NOMO-1 treated with dmso at 0.1 percent for 144 hours (cell line): ENCODE measurements around the gene TBRG4.

ENCODE experiments used
- DNase-seq: peaks from one replicate; lab custom pipeline; 2025; ENCODE audit not compliant: unreplicated experiment; lab: John Stamatoyannopoulos, UW

Gene TBRG4

DNA sequence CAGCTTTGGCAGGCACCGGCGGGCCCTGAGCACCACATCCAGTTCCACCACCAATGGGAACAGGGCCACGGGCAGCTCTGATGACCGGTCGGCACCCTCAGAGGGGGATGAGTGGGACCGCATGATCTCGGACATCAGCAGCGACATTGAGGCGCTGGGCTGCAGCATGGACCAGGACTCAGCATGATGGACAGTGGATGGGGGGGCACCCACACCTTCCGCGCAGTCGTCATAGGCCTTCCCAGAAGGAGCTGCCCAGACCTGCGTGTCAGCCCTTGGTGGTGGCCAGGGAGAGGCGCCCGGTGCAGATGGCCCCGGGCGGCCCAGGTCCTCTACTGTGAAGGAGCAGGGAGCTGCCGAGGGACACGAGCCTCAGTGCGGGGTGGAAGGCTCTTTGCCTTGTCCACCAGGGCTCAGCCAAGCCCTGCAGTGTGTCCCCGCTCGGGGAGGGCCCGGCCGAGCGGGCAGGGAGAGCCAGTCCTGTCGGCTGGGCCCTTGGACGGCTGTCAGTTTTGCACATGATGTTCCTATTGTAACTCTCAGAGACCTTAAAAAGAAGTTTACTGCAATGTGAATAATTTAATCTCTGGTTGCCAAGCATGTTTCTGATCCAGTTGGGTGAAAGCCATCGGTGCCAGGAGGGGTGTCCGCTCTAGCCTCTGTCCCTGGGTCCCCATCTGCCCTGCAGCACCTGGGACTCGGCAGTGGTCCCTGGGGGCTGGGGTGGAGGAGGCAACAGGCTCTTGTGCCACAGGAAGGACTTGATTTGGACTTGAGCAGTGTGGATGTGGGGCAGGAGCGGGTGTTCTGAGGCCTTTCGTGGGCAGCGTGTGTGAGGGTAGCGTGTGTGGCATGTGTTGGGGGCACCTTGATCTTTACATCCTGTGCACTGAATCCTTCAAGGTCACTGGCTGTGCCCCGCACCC, 35.4 kb downstream of the TBRG4 start:
- no peak for DNase-seq

DNA sequence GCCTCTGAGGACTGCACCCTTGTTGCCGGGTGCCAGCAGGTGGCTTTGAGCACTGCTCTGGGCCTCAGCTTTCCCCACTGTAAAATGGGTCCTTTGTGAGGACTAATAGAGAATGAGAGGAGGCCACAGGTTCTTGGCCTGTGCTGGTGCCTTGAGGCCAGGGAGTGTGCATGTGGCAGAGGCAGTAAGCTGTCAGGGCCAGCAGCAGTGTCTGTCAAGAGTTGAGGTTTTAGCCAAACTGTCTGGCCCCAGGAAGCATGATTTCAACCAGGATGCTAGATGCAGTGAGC, 36.2 kb downstream of the TBRG4 start:
- no peak for DNase-seq

DNA sequence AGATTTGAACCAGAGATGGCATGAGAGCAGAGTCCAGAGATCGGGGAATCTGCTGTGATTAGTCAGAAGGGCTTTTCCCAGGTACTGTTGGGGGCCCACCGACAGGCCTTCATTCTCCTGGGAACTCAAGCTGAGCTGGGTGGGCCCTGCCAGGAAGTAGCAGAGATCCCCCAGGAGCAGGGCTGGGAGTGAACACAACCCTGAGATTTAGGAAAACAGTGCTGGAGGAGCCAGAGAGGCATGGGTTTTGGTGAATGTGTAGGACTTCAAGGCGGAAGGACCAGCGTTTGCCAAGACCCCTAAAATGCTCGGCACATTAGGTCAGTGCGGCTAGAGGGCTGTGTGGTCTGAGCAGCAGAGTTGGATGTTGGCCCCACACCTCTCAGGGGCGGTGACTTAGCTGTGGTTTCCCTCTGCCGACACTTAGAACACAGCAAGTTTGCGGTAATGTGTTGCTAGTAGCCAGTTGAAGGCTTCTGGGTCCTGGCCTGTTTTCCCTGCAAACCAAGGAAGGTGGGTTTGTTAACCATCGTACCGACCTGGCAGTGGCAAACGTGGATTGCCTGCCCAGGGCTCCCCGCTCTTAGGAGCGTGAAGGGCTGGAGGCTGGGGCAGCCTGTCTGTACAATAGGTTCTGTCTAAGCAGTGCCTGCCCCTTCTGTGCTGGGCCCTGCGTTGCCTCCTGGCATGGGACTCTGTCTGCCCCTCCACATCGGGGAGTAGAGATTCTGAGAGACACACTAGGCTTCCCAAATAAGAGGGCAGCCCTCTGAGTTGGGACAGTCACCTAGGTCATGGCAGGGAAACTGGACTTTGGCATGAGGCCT, 36.8 kb downstream of the TBRG4 start:
- no peak for DNase-seq

DNA sequence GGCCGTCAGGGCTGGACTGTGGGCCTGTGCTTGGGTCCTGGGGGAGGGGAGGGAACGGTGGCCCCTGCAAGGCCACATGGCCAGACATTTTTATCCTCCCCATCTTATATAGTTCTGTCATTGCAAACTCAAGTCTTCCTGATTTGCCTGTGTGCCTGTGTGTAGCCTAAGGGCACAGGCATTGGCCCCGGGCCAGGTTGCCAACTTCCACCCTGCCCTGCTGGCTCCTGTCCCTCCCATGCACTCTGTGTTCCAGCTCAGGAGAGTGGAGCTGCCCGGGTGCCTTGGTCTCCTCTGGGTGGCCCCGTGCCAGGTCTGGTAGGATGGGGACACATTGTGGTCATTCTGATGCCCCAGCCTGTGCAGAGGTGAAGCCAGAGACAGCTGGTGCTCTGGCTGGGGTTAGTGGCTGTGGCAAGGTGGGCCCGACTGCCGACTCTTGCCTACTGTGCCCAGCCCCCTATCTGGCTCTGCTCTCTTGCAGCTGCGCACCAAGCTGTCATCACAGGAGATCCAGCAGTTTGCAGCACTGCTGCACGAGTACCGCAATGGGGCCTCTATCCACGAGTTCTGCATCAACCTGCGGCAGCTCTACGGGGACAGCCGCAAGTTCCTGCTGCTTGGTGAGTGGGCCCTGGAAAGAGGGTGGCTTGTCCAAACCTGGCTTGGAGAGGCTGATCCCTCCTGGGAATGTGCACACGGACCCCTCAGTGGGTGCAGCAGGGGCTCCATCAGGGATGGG, 37.5 kb downstream of the TBRG4 start:
- no peak for DNase-seq

DNA sequence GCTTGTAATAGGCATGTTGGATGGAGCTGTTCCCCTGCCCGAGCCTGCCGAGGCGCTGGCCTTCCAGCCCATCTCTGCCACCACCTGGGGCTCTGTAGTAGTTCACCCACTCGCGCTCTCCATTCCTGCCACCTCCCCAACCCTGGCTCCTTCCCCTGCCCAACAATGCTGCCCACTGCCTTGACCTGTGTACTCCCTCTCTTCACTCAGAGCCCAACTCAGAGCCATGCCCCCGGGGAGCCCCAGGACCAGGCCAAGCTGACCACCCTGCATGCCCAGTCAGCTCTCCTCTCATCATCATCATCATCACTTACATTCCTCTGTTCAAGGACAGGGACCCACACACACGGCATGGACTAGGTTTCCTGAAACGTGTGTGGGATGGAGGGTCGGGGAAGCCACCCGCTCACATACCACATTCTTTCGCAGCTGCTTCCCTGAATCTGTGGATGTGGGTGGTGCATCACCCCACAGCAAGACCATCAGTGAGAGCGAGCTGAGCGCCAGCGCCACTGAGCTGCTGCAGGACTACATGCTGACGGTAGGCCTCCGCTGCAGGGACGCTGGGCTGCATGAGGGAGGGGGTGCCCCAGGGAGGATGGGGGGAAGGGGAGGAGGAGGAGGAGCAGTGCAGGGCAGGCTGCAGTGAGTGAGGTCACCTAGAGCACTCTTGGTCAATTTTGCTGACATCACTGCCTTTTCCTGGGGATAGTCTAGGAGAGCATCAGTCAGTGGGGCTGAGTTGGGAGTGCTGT, 38.3 kb downstream of the TBRG4 start:
- DNase-seq = no peak

DNA sequence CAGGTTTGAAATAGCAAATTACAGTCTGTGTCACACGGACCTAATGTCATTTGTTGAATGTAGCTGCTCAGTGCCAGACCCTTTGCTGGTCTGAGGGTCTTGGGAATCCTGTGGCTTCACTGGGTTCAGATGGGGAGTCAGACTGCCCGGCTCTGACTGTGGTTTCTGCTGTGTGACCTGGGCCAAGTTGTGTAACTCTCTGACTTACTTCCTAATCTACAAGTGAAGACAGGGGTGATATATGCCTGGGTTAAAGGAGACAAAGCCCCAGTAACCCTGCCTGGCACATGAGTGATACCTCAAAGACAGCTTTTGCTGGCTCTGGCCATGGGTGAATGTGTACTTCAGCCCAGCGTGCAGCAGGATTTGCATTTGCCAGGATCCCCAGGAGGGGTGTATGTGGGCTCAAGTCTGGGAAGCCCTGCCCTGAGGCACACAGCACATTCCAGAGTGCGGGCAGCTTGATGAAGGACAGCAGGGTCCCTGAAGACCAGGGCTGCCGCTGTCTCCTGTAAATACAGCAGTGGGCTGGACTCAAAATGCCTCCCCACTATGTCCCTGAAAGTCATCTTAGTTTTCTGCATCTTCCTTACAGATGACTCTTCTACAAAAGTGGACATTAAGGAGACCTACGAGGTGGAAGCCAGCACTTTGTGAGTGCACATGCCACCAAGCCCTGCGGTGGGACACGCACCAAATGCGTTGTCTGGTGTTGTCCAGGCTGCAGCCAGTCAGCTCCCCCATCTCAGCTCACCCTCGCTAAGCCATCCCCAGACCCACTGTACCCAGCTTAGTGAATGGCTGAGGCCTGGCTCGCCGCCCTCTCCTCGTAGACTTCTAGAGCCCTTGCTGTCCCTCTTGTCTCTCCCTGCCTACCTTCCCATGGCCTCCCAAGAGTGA, 39.1 kb downstream of the TBRG4 start:
- DNase-seq = no peak

DNA sequence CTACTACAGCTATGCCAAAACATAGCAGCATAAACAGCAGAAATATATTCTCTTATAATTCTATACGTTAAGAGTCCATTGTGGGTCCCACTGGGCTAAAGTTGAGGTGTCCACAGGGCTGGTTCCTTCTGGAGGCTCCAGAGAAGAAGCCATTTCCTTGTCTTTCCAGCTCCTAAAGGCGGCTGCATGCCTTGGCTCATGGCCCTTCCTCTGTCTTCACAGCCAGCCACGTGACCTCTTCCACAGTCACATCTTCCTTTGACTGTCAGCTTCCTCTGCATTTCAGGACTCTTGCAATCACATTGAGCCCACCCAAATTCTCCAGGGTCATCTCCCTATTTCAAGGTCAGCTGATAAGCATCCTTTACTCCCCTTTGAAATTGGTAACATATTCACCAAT, 40.0 kb downstream of the TBRG4 start:
- DNase-seq = no peak

DNA sequence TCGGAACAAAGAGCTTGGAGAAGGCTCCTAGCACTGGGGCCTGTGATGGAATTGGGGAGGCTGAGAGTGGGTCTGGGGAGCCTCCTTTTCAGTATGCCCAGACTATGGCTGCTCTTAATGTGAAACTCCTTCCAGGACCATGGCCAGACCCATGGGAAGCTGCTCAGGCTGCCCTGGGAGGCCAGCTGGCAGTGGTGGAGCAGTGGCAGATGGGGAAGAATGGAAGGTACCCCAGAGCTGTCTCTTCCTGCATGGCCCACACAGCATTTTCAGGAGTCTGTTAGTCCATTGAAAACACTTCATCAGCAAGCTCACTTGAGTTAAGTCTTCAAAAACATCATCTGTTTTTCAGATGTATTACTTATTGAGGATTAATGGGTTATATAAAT, 41.2 kb downstream of the TBRG4 start:
- DNase-seq = no peak

DNA sequence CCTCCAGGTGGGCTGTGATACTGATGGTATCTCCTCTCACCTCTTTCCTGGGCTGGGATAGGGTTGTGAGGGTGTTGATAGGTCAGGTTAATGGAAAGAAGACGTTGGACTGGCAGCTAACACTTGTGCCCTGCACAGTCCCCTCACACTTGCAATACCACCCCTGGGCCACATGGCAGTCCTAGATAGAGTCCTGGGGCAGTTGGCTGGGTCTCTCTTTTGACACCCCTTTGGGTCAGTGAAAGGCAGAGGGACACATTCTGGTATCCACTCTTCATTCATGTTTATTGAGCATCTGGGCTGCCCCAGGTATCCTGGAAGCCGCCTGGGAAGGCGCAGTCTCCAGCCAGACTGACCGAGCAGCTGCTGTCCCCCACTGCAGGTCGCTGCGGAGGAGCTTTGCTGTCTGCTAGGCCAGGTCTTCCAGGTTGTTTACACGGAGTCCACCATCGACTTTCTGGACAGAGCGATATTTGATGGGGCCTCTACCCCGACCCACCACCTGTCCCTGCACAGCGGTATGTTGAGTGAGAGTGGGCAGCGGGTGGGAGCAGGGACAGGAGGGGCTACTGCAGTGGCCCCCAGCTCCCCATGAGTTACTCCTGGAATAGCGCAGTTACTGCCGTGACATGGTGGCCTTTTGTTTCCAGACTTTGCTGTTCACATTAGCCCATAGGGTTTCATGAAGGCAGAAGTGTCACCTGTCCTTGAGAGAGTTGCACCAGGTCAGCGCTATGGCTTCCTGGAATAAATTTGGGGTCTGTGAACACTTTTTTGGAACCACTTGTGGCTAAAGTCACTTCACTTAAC, 41.8 kb downstream of the TBRG4 start:
- DNase-seq = no peak

DNA sequence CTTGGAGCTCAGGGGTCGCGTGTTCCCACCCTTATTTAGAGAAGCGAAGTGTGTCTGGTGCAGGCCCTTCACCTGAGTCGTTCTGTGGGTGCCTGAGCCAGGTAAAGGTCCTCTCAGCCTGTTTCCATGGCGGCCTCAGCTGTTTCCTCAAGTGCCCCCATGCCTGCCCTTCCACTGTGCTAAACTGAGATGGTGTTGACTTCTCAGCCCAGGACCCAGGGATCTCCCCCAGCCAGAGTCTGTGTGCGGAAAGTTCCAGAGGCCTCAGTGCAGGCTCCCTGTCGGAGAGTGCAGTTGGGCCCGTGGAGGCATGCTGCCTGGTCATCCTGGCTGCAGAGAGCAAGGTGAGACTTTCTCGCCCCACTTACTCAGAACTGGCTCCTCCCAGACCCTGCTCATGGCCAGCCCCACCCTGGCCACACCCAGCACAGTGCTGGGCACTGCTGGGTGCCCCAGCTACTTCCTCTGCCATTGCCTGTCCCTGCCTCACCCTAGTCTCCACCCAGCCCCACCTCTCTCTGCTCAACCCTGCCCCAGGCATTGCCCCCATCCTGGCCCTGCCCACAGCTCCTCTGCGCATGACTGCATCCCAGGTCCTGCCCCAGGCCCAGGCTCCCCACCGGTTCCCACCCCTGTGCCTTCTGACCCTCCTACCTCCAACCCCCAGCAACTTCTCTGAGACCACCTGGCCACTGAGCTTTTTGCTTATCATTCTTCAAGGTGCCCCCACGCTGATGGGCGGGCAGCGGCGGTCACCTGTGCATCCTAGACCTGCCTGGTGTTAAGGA, 43.1 kb downstream of the TBRG4 start:
- DNase-seq = no peak

DNA sequence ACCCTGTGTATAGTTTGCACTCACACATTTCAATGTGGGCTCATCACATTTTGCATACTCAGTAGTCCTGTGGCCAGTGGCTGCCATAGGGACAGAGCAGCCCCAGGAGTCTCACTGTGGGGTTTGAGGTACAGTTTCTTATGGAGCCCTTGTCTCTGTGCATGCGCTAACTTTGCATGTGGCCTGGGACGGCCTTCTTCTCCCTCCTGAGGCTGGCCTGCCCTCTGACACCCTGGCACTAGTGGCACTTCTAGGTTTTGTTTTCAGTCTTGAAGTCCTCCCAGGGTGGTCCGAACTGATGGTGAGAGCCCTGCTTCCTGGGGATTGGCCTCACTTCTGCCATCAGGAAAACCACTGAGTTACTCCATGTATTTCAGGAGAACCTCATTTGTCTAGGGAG, 43.9 kb downstream of the TBRG4 start:
- DNase-seq = no peak

DNA sequence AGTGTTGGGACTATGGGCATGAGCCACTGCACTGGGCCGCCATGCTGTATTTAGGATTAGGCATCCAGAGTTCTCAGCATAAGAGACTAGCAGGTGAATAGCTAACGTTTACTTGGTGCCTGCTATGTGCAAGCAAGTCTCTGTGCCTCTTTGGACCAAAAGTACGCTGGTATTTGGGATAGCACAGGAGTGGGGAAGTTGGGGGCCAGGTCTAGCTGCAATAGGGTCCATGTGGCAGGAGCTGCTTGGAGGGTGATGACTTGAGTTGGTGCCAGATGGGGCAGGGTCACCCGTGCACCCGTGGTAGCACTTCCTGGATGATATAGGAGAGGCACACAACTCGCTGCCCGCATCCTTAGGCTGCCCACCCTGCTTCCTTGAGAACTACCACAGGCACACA, 45.1 kb downstream of the TBRG4 start:
- no peak for DNase-seq

DNA sequence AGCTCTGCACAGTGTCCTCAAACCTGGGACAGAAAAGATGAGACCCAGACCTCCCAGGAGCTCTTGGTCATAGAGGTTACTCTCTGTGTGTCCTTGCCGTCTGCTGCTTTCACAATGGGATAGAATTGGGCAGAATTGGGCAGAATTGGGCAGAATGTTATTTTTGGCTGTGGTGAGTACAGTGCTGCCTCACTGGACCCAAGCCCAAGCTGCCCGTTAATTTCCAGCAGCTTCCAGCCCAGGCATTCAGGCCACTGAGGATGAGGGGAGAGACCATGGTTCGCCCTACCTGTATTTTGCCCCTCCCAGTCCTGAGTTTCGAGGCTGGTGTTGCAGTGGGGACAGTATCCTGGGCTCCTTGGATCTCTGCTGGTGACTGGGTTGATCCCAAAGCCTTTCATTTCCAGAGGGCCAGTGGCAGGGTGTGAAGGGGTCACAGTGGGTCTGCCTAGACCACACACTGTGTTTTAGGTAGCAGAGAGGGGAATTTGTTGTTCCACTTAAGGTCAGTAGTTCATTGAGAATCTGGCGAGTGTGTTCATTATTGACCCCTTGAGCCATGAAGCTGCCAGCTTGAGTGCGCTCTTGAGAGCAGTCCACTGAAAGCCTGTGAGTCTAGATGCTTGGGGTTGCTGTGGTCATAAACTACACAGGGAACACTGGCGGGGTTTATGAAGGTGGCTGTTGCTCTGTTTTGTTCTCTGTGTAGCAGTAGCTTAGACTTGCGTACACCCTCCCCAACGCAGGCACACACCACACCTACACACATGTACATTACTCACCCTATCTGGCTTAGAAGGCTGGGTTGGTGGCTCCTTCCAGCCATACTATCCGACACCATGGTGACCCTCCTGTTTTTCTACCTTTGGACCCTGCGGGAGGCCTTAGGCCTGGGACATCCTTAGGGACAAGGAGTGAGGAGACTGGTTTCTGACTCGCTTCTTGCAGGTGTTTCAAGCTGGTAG, 46.2 kb downstream of the TBRG4 start:
- DNase-seq = no peak

DNA sequence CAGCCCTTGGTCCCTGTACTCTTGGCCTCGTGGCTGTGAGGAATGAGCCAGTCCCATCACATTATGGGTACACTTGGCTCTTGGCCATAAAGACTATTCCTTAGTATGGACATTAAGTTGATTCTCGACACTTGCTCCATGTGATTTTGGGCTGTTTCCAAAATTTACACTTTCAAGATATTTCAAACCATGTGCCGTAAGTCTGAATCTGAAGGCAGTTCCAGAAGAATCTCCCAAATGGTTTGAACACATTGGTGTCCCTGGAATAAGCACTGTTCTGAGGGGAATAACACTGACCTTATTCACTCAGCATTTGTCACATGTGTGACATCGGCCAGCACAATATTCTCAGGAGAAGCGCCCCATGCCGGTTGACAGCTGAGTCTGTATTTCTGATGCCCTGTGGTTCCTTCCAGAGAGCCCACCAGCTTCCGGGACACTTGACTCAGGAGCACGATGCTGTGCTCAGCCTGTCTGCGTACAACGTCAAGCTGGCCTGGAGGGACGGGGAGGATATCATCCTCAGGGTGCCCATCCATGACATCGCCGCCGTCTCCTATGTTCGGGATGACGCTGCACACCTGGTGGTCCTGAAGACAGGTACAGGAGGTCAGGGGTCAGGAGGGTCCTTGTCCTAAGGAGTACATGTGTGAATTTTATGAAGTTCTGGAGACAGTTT, 47.3 kb downstream of the TBRG4 start:
- no peak for DNase-seq

DNA sequence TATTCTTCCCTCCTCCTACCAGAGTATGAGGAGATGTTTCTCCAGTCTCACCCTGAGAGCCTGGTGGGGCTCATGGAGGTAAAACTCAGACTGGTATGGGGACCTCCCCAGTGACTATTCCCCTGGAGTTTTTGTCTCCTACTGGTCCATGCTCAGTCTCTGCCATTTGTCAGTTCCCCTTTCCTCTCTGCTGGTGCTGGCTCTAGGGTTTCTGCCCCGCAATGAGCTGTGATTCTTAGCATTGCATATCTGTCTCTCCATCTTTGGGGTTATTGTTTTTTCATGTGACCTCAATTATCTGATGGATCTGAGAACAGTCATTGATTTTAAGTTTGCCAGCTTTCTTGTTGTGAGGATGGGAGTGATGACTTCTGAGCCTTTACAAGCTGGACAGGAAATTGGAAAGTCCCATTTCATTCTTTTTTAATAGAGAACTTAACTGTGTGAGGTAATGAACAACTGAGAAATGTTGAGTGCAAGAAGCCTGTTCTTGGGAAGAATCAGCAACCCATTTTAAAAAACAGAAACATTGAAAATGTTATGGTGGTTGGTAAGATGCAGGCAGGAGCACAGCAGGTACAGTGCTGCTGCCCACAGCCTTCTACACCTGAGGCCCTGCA, 49.6 kb downstream of the TBRG4 start:
- DNase-seq = no peak

DNA sequence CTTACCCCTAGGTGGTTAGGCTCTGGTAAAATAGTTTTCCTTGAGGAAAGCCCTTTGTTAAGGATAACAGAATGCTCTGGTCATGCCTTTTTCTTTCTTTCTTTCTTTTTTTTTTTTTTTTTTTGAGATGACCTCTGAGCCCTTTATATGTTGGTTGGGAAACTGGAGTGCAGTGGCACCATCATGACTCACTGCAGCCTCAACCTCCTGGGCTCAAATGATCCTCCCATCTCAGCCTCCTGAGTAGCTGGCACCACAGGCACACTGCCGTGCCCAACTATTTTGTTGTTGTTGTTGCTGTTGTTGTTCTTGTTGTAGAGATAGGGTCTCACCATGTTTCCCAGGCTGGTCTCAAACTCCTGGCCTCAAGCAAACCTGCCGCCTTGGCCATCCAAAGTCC, 50.1 kb downstream of the TBRG4 start:
- no peak for DNase-seq
